ENCODE results near the gene C11orf58. TPM values are rescaled to one million over a fixed set of nuclear protein-coding genes. Genes with fewer than 3 reads are reported as not detected.

The C11orf58 gene
- total RNA-seq, 4 donors from 2014 or later = 136 to 163 (median 147) TPM

DNA sequence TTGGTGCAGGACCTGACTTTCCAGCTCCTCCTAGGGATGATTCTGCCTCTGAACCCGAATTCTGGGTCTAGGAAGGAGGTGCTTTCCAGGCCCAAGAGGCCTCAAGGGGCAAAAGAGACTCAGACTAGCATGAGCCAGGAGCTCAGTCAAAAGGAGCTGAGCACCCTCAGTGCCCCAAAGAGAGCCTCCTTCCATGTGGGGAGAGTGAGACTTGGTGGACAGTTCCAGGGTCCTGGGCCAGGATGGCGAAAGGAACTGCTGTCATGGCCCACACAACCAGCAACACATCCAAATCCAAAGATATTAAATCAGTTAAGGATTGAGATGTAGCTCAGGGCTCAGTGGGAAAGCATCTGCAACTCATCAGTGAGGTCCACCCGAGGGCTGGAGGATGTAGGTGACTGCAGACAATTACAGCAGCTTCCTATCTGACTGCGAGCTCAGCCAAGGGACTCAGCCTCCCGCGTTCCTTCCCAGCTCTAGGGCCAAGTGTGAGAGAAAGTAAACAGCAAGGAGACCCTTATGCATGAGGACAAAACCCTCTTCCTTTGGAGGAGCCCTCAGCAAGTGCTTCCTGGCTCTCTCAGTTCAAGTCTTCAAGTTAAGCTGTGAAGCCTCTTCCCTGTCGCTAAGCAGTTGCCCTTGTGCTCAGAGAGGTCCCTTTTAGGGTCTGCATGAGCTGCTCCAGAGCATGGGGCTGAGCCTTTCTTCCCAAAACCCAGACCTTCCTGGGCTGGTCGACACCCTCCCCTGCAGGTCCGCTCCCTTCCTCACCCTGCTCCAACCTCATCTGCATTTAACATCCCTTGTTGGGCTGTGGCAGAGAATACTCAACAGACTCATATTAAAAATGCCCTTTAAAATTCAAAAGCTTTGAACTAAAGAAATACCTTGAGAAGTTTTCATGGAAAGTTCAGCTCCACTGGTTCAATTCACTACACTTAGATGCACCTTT lies 35.8 kb downstream of the C11orf58 start:
- ATAC-seq (ENCODE audit: low FRiP score) (no peak), DNase-seq (ENCODE audit: low spot score) (no peak)
- TF ChIP-seq, protein P1, sequence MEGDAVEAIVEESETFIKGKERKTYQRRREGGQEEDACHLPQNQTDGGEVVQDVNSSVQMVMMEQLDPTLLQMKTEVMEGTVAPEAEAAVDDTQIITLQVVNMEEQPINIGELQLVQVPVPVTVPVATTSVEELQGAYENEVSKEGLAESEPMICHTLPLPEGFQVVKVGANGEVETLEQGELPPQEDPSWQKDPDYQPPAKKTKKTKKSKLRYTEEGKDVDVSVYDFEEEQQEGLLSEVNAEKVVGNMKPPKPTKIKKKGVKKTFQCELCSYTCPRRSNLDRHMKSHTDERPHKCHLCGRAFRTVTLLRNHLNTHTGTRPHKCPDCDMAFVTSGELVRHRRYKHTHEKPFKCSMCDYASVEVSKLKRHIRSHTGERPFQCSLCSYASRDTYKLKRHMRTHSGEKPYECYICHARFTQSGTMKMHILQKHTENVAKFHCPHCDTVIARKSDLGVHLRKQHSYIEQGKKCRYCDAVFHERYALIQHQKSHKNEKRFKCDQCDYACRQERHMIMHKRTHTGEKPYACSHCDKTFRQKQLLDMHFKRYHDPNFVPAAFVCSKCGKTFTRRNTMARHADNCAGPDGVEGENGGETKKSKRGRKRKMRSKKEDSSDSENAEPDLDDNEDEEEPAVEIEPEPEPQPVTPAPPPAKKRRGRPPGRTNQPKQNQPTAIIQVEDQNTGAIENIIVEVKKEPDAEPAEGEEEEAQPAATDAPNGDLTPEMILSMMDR (IDR thresholded peaks at IDR 0.05) = no peak

DNA sequence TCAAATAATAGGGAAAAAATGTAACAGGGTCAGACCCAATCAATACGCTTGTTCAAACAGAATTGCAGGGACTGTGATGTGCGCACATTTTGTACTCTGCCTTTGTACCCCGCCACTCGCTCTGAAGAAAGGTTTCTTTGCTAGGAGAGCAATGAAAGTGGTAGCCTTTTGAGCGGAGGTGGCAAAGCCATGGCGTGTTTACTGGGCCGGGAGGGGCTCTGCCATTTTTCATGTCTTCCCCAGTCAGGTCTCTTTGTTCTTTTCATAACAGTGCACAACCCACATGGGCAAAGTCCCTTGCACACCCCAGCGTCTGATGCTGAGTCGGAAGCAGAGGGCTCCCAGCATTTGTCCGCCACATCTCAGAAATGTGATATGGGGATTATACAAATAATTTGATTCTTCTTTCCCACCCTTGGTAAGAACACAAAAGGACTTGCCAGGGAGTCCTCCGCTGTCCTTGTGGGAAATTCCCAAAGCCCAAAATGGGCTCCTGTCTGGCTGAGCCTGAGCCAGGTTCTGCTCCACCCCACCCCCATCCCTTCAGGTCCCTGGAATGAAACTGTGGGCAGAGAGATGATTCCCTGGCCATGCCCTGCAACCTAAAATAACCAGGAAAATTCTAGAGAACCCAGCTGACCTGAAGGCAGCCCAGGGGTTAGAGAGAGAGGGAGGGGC lies 36.6 kb downstream of the C11orf58 start:
- ATAC-seq (ENCODE audit: low FRiP score) (no peak), DNase-seq (ENCODE audit: low spot score) (no peak)
- TF ChIP-seq, protein P1 (IDR thresholded peaks at IDR 0.05) = no peak

DNA sequence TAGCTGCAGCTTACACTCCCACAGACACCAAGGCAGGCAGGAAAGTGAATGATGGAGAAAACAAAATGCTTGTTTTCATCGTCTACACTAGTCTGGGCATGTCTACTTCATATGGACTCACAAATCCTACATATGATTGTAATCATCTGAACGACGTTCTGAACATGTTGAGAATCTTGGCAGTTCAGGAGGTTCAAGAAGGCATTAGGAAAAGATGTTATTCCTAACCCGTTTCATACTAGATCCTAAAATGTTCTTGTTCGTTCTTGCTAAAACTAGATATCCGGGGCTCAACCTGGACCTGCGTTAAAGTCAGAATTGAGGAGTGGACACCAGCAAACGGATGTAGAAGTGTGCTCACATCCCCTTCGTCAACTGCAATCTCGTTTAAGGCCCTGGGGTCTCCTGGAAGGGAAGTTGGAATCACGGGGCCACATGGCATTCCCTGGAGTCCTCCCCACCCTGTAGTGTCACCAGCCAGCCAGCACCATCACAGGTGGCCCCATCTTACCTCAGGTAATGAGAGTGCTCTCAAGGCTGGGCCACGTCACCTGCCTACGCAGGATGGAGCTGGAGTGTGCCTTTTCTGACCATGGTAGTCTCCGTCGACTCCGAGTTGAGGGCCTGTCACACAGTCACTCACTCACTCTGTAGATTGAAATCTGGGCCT lies 37.3 kb downstream of the C11orf58 start:
- no peak for ATAC-seq (ENCODE audit: low FRiP score)
- TF ChIP-seq, protein P1 (IDR thresholded peaks at IDR 0.05) = no peak
- DNase-seq (ENCODE audit: low spot score) = no peak

- TF ChIP-seq, protein P1 (IDR thresholded peaks at IDR 0.05) = no peak
- DNase-seq (ENCODE audit: low spot score) = no peak
- no peak for ATAC-seq (ENCODE audit: low FRiP score)
These were observed 38.5 kb downstream of the C11orf58 start for GRCh38 chr11:16776711-16777612.

- DNase-seq (ENCODE audit: low spot score) (no peak), ATAC-seq (ENCODE audit: low FRiP score) (no peak)
- TF ChIP-seq, protein P1 (IDR thresholded peaks at IDR 0.05) = no peak
These were observed 39.1 kb downstream of the C11orf58 start for GRCh38 chr11:16777613-16777975.

DNA sequence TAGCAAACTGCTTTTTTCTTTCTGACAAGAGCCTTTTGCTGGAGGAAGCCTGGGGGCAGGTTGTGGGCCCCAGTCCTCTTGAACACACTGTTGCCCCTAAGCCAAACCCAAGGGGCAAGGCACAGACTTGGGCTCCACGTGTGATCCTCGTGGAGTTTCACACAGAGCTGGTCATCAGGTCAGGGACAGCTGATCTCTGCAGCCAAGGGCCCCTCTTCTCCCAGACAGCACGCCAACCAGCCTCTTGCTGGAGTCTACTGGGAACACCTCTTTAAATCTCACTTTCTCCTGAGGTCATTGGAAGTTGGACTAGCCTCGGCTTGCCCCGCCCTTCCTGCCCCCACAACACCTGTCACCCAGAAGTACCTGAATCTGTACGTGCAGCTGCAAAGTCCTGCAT lies 39.8 kb downstream of the C11orf58 start:
- TF ChIP-seq, protein P1 (IDR thresholded peaks at IDR 0.05) = no peak
- DNase-seq (ENCODE audit: low spot score) (no peak), ATAC-seq (ENCODE audit: low FRiP score) (no peak)

Measured in omental fat pad (tissue), 4 donors.